Activated CD8-positive, alpha-beta memory T cell treated with anti-CD3 and anti-CD28 coated beads, Interleukin-2, amount 50 U/mL, for 1 hour (primary cell): ENCODE measurements around the gene WNT2B.

Experiments used
- DNase-seq: peaks from one replicate; pipeline ENCODE4 v3.0.0-alpha.2; 2020; ENCODE audit errors: extremely low read depth

WNT2B gene

DNA sequence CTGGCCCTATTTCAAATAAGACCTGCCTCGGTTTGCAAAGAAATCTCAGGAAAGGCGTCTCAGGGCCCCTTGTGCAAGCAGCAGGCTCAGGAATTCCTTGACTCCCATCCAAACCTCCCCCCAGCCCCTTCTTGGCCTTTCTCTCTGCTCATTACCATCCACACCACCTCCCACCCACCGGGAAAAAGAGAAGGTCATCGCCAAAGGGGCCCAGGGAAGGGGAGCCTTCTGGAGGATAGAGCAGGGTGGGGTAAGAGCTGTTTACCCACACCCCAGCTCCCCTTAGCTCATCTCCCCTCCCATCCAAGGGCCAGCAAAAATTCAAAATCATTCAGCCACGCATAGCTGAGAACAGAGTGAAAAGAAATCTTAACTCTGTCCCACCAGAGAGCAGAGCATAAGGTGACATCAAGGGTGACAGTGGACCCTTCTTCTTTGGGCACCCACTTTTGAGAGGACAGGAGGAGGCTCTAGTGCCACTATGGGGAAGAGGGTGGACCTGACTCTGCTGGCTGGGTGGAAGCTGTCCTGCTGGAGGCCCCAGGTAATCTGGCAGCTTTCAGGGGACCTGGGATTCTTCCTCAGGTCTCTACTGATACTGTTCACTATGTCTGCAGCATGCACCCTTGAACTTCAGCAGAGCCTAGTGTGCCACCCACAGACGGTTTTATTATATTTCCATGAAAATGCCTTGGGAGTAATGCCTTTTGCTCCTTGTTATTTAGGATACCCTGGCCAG lies 3.9 kb upstream of the WNT2B start:
- DNase-seq = no peak

- no peak for DNase-seq
These were observed 3.4 kb upstream of the WNT2B start for GRCh38 chr1:112505400-112505785.

DNA sequence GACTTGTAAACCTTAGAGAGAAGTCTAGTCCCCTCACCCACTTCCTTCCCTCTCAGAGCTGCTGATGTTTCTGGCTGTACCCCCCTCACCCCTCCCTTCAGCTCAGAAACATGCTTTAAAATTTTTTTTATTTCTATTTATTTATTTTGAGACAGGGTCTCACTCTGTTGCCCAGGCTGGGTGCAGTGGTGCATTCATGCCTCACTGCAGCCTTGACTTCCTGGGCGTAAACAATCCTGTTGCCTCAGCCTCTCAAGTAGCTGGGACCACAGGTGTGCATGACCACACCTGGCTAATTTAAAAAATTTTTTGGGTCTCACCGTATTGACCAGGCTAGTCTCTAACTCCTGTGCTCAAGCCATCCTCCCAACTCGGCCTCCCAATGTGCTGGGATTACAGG lies 2.9 kb upstream of the WNT2B start:
- DNase-seq = no peak

DNA sequence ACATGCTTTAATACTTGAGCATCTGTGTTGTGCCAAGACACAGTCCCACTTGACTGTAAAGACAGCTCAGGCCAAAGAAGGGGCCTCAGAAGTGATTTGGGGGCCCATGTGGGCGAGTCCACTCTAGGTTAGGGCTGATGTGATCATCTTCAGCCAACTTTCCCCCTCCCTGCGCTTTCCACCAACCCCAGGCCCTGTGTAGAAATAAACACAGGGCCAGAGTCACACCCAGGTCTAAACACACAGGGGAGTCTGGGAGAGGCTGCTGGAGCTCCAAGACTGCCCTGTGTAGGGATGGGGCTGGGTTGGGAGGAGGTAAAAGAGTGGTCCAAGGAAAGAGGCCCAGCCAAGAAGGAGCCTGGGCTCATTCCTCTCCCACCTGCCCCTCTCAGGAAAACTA lies 2.5 kb upstream of the WNT2B start:
- no peak for DNase-seq

GRCh38 chr1:112506731-112507130 lies 2.0 kb upstream of the WNT2B start:
- no peak for DNase-seq

DNA sequence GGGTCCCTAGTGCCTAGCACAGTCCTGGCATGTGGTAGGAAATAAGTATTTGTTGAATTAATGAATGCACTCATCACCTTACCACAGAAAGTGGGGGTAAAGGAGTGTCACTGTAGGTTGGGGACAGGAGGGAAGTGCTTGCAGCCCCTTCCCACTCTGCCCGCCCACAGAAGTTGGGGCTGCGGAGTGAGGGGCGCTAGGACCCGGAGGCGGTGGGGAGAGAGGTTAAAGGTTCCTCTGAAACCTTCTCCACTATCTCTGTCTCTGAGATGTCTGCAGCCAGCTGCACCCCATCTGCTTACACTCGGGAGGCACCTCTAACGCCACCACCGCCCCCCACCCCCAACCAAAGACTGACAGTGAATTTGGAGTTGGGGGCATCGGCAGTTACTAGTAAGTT lies 1.4 kb upstream of the WNT2B start:
- DNase-seq = no peak

- DNase-seq = no peak
These were observed 866 bp upstream of the WNT2B start for GRCh38 chr1:112507921-112508277.

DNA sequence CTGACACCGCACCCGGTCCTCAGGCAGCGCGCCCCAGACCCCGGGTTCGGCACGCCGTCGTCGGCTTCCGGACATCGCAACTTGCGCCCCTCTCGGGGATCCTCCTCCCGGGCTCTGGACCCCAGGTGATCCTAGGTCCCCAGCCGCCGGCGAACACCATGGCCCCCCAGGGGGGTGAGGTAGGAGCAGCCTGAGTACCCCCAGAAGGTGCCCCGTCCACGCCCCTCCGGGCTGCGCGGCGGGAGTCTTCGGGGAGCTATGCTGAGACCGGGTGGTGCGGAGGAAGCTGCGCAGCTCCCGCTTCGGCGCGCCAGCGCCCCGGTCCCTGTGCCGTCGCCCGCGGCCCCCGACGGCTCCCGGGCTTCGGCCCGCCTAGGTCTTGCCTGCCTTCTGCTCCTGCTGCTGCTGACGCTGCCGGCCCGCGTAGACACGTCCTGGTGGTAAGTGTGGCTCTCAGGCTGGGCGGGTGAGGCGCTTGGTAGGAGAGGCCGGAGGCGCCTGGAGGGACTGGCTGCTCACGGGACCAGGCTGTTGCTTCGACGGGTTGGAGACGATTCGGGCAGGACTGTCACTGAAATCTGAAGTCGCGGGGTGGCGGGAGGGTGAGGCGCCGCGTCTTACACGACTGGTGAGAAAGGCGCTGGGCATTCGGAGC lies 367 bp downstream of the WNT2B start:
- no peak for DNase-seq

GRCh38 chr1:112509660-112510178 lies 954 bp downstream of the WNT2B start:
- no peak for DNase-seq

DNA sequence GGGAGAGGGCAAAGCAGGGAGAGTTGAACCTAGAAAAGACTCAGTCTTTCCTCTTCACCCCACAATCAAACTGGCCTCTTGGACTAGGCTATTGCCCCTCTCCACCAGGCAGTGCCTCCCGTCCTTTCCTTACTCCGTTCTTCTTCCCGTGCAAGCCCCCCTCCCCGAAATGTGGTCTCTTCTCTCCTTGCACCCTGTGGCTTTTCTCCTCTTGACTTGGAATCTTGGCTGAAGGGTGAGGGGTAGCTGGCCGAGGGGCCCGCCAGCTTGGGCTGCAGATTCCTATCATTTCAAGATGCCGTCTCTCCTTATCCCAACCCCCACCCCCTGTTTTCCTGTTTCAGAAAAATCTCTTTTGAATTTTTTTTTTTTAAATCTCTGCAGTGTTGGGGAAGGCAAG lies 1.6 kb downstream of the WNT2B start:
- DNase-seq = no peak

GRCh38 chr1:112511897-112512296 lies 3.1 kb downstream of the WNT2B start:
- DNase-seq = no peak

- DNase-seq = no peak
These were observed 4.5 kb downstream of the WNT2B start for GRCh38 chr1:112513112-112513870.

DNA sequence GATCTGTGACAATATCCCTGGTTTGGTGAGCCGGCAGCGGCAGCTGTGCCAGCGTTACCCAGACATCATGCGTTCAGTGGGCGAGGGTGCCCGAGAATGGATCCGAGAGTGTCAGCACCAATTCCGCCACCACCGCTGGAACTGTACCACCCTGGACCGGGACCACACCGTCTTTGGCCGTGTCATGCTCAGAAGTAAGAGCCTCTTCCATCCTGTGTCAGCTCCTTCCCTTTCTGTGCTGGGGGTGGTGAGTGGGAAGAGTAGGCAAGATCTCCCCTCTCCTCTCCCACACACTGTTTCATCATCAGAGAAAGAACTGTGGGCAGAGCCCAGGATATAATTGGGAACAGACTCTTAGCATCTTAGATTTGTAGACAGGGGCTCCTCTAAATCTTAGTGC lies 6.1 kb downstream of the WNT2B start:
- DNase-seq = no peak

DNA sequence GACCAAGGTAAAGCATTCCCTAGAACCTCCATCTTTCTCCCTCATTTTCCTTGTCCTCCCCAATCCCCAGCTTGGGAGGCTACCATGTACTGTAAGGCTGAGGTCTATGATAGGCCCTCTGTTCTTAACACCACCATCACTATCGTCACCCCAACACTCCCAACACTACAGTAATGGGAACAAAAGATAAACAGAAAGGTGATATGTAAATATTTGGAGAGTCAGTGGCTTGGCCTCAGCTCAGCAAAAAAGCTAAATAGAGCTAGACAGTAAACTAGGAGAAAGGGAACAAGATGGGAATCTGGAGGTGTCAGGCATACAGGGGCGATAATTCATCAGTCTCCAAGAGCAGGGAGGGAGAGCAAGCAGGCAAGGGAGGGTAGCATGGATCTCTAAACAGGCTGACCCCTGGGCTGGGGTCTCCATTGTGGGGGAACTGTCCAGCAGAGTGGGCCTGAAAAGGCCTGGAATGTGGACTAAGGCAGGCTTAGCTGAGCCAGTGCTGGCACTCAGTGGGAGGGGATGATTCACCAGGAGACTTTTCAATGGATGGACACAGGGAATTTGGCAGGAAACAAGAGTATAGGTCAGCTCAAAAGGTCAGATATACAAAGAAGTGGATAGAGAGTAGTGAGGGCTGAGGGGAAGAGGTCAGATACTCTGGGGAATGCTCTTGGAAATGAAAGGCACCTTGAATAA lies 6.7 kb downstream of the WNT2B start:
- no peak for DNase-seq

DNA sequence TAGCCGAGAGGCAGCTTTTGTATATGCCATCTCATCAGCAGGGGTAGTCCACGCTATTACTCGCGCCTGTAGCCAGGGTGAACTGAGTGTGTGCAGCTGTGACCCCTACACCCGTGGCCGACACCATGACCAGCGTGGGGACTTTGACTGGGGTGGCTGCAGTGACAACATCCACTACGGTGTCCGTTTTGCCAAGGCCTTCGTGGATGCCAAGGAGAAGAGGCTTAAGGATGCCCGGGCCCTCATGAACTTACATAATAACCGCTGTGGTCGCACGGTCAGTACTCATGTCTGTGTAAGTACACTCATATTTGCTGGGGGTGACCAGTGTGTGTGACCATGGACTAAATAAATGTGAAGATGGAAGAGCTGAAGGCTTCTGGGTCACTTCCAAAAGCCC lies 7.4 kb downstream of the WNT2B start:
- DNase-seq = no peak

DNA sequence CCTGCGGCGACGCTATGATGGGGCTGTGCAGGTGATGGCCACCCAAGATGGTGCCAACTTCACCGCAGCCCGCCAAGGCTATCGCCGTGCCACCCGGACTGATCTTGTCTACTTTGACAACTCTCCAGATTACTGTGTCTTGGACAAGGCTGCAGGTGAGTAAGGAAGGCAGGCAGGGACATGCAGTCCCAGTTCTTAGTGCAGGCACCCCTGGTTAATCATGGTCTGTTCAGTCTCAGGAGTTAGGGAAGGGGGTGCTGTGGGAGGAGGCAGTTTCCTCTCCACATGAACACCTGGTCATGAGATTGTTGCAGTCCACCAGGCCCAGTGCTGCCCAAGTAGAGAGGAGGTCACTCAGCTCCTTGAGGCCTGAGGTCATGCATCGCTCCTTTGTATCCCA lies 8.5 kb downstream of the WNT2B start:
- DNase-seq = no peak

DNA sequence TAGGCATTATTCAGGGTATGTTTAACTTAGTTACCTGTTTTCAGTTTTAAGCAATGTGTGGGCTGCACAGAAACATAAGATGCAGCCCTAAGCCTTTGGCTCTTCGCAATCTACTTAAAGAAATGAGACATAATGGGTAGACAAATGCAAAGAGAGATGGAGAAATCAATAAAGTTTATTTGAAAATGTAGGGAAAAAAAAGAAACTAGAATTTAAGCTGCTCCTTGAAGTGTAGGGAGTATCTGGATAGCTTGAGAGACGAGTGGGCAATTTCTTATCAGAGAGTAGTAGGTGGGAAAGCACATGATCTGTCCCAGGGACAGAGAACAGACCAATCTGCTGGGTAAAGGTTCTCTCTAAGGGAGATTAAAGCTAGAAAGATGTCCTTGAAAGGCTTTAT lies 8.9 kb downstream of the WNT2B start:
- no peak for DNase-seq

- no peak for DNase-seq
These were observed 9.4 kb downstream of the WNT2B start for GRCh38 chr1:112518186-112518585.

DNA sequence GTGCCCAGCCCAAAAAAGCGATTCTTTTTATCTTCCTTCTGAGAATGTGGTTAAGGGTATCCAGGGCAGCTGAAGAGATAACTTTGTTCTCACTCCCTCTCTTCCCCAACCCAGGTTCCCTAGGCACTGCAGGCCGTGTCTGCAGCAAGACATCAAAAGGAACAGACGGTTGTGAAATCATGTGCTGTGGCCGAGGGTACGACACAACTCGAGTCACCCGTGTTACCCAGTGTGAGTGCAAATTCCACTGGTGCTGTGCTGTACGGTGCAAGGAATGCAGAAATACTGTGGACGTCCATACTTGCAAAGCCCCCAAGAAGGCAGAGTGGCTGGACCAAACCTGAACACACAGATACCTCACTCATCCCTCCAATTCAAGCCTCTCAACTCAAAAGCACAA lies 11.4 kb downstream of the WNT2B start:
- DNase-seq = no peak

GRCh38 chr1:112522621-112523020 lies 13.9 kb downstream of the WNT2B start:
- no peak for DNase-seq

- no peak for DNase-seq
These were observed 15.5 kb downstream of the WNT2B start for GRCh38 chr1:112524251-112524650.

- no peak for DNase-seq
These were observed 16.2 kb downstream of the WNT2B start for GRCh38 chr1:112524986-112525385.
